Ramos (cell line): Measurements from ENCODE around the gene RNF208.

Experiments used
- in situ Hi-C: fragments of 300-500 bp; cut with MboI; formaldehyde crosslinking; loops from one replicate; pipeline ENCODE4 v1.14.3; 2022; ENCODE audit warnings: low sequenced_read_pairs; ENCODE audit not compliant: unreplicated experiment

Gene RNF208

GRCh38 chr9:137198051-137198901 is 23.8 kb downstream of the RNF208 start:
- in situ Hi-C loops: no loop called here

GRCh38 chr9:137195525-137196220 is 26.4 kb downstream of the RNF208 start:
- in situ Hi-C loops: no loop called here

DNA sequence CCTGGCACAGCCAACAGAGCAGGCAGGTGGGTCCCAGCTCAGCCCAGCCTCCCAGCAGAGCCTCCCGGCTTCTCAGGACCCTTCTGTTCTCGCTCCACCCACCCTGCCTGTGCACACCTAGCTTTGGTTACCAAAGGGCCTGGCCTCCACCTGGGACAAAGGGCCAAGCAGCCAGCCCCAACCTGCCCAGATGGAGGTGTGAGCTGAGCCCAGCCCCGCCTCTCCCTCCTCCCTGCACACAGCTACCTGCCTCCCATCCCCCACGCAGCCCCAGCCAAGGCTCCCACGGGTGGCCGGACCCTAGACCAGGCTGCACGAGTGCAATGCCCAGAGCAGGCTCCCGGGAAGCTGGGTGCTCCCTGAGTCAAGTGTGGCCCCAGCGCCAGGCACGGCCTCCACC is 27.1 kb downstream of the RNF208 start:
- in situ Hi-C loops: no loop called here

DNA sequence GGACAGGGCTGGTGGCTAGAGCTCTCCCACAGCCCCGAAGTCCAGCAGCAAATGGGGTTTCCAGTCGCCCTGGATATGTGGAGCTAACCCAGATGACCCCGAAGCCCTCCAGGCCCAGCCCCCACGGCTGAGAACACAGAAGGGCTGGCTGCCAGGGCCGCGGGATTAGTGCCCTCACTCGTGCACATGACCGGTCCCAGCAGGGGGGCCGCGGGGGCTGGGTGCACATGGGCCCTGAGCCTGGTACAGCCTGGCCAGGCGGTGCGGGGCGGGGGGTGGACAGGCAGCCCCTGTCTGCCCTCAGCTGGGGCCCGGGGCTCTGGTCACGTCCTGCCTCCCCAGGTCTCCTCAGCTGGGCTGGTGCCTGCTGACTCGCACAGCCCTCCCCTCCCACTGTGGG is 27.7 kb downstream of the RNF208 start:
- in situ Hi-C loops: no loop called here

GRCh38 chr9:137193771-137194170 is 28.3 kb downstream of the RNF208 start:
- in situ Hi-C loops: no loop called here

DNA sequence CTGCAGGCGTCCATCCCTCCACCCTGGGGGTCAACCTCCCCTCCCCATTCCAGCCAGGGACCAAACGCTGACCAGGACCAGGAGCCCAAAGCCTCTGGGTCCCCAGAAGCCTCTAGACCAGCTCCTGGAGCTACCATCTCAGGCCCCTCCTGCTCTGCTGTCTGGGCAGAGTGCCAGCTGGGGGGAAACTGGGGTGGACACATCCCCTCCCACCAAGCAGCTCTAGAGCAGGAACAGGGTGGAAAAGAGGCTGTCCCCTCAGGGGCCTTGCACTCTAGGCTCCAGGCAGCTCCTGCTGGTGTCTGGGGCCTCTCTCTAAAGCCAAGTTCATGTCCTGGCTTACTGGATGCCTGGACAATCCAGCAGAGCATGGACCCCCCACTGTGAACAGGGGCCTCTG is 29.2 kb downstream of the RNF208 start:
- in situ Hi-C loops: no loop called here

DNA sequence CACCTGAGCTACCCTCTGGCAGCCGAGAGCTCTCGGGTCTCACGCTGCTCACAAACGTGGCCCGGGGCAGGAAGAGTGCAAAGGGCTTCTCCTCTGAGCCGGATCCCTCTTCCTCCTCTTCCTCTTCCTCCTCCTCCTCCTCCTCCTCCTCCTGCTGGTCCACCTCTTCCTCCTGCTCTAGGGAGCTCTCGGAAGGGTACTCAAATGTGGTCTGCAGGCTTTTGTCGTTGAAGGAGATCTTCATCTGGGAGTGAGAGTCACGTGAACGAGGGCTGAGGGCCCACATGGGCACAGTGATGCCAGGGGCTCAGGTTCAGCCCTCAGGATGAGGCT is 29.6 kb downstream of the RNF208 start:
- in situ Hi-C loops: no loop called here

- in situ Hi-C loops: no loop called here
These were observed 30.2 kb downstream of the RNF208 start for GRCh38 chr9:137191691-137192447.

DNA sequence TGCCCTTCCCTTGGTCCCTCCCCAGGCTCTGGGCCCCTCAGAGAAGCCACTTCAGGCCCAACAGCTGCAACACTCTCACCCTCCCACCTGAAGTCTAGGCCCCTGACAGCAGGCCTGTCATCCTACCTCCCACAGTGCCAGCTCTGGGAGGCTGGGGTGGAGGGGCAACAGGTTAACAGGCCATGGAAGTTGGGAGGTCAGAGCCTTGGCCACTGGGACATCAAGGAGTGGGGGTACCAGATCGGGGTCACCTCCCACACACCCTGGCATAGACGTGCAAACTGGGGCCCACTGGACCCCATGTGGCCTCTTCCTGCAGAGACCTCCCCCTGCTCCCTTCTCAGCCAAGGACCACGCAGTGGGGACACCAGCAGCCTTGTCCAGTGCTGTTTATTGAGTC is 30.8 kb downstream of the RNF208 start:
- in situ Hi-C loops: no loop called here

DNA sequence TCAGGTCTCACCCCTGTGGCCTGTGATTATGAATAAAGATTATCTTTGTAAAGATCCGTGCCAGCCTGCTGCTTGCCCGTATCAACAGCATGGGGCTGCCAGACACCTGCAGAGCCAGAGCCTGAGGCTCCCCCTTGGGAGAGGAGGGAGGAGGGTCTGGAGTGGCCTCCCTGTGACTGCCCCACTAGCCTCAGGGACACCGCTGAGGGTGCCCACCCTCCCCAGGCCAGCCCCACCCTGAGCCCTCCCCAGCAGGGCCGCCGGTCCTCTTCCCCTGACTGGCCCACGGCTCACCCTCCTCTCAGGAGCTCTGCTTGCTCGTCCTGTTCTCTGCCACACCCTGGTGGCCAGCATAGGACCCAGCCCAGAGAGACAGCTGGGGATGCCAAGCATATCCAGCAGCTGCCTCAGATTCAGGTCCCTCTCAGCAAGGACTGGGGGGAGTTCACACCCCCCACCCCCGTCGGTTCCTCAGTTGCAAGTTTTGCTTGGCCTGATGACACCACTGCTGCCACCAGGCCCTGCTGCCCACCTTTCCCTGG is 31.7 kb downstream of the RNF208 start:
- in situ Hi-C loops: no loop called here

DNA sequence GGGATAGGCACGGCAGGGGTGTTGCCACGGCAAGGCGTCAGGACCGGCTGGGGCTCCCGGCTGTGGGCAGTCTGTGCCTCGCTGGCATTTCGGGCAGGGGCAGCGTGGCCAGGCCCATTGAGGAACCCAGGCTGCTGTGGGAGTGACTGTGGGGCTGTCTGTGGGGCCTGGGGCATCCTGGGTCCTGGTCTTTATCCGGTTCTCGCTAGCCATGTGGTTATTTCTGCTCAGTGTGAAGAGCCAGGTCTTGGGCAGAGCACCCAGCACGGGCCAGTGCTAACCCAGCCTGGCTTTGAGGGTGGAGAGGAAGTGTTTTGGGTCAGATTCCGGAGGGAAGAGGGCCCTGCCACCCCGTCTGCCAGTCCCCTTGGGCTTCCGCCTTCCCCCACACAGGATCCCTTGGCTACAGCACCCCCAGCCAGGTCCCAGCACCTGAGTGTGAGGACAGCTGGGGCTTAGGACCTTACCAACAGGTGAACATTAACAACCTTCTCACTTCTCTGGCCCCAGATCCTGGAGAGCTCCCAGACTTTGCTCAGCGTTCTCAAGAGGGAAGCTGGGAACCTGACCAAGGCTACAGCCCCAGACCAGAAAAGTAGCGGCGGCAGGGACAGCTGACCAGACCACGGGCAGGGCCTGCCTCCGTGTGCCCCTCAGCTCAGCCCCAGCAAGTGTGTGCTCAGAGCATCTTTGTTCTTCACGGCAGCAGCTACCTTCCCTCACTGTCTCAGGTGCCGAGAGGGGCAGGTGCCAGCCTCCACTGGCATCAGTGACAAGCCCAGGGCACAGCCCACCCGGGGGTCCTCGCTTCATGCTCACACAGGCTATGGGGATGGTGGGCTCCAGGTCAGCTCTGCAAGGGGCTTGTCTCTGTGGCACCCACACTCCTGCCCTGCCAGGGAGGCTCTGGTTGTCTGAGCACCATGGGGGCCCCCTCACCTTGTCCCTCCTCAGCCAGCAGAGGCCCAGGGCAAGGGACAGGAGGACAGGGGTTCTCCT is 32.4 kb downstream of the RNF208 start:
- in situ Hi-C loops: no loop called here

DNA sequence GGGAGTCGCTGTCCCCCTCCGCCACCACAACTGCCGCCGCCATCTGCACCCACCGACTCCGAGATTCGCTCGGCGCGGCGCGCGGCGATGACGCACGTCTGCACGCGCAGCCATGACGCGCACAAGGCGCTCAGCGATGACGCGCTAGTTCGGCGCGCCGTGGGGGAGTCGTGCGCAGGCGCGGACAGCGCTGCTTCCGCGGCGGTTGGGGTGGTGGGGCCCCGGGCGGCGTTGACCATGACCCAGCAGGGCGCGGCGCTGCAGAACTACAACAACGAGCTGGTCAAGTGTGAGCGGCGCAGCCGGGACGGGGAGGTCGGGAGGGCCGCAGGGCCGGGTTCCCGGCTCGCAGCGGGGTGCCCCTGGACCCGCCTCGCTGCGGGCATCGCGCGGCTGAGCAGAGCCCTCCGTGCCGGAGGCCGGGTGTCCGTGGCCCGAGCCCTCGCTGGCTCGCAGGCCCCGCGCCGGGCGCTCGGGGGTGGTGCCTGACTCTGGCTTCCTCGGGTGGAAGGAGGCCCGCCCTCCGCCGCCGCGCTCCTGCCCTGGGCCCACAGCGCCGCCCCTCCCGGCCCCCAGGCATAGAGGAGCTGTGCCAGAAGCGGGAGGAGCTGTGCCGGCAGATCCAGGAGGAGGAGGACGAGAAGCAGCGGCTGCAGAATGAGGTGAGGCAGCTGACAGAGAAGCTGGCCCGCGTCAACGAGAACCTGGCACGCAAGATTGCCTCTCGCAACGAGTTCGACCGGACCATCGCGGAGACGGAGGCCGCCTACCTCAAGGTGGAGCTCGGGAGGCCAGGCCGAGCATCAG is 33.3 kb downstream of the RNF208 start, which contains the start of the genes ANAPC2 and SSNA1:
Gene ANAPC2, minus strand, starts transcription at position 71 of the 807 bp plus-strand sequence. Its CDS starts 28 bp downstream, at position 43.
Gene SSNA1, plus strand, starts transcription at position 187 of the 807 bp plus-strand sequence. Its CDS starts 51 bp downstream, at position 238.
- in situ Hi-C loops: no loop called here

DNA sequence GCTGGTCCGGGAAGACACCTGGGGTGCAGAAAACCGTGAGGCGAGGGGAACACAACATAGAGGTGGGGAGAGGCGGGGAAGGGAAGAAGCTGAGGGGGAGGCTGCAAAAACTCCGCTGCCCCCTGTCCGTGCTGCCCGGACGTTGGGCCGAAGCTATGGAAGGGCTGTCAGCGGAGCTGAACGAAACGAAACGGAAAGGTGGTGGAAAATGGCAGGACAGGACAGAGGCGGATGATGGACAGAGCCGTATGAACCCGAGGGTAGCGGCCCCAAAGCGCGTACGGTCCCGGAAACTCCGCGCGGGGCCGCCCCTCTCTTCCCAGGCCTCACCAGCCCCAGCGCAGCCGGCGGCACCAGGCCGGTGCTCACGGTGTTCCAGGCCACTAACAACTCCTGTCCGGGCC is 34.0 kb downstream of the RNF208 start:
- in situ Hi-C loops: no loop called here

GRCh38 chr9:137187386-137187785 is 34.7 kb downstream of the RNF208 start:
- in situ Hi-C loops: no loop called here

DNA sequence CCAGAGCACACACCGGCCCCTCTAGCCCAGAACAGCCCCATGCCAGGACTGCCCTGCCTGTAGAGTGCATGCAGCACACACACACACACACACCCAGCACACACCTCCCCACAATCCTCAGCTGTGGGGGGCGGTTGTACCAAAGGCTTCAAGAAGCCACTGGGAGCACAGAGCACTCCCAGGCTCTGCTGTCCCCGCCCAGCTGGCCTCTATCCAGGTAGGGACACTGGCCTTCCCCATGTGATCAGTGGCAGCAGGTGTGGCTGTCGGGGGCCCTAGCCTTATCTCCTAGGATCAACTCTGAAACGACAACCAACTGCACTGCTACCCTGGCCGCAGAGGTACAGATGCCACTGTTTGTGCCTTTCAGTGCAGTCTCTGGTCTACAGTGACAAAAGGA is 35.7 kb downstream of the RNF208 start:
- in situ Hi-C loops: no loop called here

DNA sequence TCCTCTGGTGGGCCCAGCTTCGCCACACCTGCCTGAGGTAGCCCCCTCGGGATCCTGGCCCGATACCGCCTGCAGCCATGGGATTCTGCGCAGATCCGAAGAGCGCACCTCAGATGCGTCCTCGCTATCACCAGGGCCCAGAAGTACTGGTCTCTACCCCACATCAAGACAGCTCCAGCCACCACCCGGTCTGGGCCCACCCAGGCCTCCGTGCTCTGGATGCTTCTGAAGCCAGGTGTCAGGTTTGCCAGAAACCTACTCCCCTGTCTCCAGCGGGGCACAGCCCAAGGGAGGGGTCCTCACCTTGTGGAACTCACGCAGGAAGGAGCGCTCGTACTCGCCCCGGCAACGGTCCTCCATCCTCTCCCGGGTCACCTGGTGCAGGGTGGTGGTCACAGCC is 36.1 kb downstream of the RNF208 start:
- in situ Hi-C loops: no loop called here

DNA sequence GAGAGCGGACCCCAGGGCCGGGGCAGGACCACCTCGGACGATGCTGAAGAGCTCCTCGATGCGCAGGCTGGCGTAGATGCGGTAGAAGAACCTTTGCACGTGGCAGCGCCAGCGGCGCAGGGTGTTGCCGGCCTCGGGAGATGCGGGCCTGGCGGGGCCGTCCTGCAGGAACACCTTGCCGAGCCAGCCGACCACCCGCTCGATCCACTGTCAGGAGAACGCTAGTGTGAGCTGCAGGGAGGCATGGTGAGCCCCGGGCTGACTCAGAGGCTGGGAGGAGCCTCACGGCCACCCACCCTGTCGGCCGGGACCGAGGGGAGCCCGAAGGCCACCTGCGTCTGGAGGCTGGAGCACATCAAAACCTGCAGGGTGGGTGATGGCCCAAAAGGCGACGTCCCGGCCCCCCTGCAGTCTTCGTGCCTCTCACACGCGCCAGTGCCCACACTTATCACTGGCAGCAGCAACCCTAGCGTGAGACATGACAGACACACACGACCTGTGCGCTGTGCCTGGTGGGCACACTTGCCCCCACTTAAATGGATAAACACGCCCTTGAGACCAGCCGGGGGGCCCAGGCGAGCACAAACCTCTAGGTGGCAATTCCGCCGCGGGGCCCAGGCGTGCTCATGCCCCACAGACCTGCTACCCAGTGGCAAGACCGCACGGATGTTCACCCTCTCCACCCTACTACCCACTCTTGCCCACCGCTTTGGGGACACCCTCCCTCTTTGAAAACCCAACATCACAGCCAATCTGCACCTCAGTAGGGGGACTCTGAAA is 37.0 kb downstream of the RNF208 start:
- in situ Hi-C loops: no loop called here
